Panc1 (cell line): ENCODE results near the gene DGKD. TPM values are rescaled to one million over a fixed set of nuclear protein-coding genes. Genes with fewer than 3 reads are reported as not detected.

Experiments used
- ATAC-seq: fragments of 200-7000 bp; cut with Tn5 transposase; 2 replicates; pipeline ENCODE4 v1.9.1; 2020; ENCODE audit warnings: mild to moderate bottlenecking, moderate library complexity
- BruUV-seq: library from RNA; stranded (reverse); fragments of 400-500 nt; replicated peaks from 2 replicates; lab custom pipeline; 2021; lab: Mats Ljungman, UMichigan
- CTCF ChIA-PET: fragments of 300-600 bp; sonication (Branson Sonifier 250); formaldehyde crosslinking; loops from one replicate; lab custom pipeline; 2022; ENCODE audit warnings: antibody characterized with exemption; lab: Charles Lee
- POLR2A ChIA-PET: fragments of 300-600 bp; sonication (Branson Sonifier 250); formaldehyde crosslinking; loops from one replicate; lab custom pipeline; 2022; ENCODE audit warnings: antibody characterized with exemption; lab: Charles Lee
- DNase-seq: peaks from one replicate; pipeline ENCODE4 v3.0.0-alpha.2; 2010; ENCODE audit warnings: low read depth, low spot score
- H3K27ac ChIP-seq: 2 replicates; pipeline ENCODE4 v1.5.1; 2011; ENCODE audit warnings: mild to moderate bottlenecking, low read length, inconsistent platforms
- H3K27me3 ChIP-seq: fragments of 200-500 bp; sonication (Bioruptor generic); 2 replicates; pipeline ENCODE4 v1.6.0; 2014; ENCODE audit warnings: low read length, inconsistent platforms; ENCODE audit not compliant: control insufficient read depth, insufficient read depth
- H3K36me3 ChIP-seq: fragments of 200-500 bp; sonication (Bioruptor generic); 2 replicates; pipeline ENCODE4 v1.5.1; 2014; ENCODE audit warnings: inconsistent platforms, mild to moderate bottlenecking, low read length, moderate library complexity; ENCODE audit not compliant: control insufficient read depth, insufficient read depth
- H3K4me1 ChIP-seq: 2 replicates; pipeline ENCODE4 v1.5.1; 2011; ENCODE audit warnings: inconsistent platforms, mild to moderate bottlenecking, low read length, moderate library complexity; ENCODE audit not compliant: control insufficient read depth, insufficient read depth
- H3K4me3 ChIP-seq, 2 experiments: 2 replicates each; pipeline ENCODE4 v1.5.1; 2011 to 2012; ENCODE audit warnings: low read depth in 2 of 2, low read length in 2 of 2, mild to moderate bottlenecking in 2 of 2, inconsistent platforms in 1 of 2, moderate library complexity in 1 of 2
- H3K9me3 ChIP-seq: fragments of 200-500 bp; sonication (Bioruptor generic); 2 replicates; pipeline ENCODE4 v1.5.1; 2014; ENCODE audit warnings: low read depth, mild to moderate bottlenecking, inconsistent platforms, low read length, moderate library complexity; ENCODE audit not compliant: control insufficient read depth, insufficient read depth
- POLR2AphosphoS5 ChIP-seq: IDR thresholded peaks from 2 replicates; pipeline ENCODE4 v1.6.1; 2012; ENCODE audit warnings: mild to moderate bottlenecking, low read depth, low read length, moderate library complexity
- SIN3A ChIP-seq: IDR thresholded peaks from 2 replicates; pipeline ENCODE4 v1.6.1; 2012; ENCODE audit warnings: low read depth, mild to moderate bottlenecking, low read length, moderate library complexity, borderline replicate concordance; ENCODE audit not compliant: insufficient read depth
- in situ Hi-C: cut with HindIII; loops from 2 replicates; pipeline ENCODE4 v1.10.0; 2016; ENCODE audit warnings: low sequenced_read_pairs, low pct_unique_long_range_greater_than_20kb
- intact Hi-C: fragments of 100-400 bp; cut with micrococcal nuclease; formaldehyde crosslinking; loops from one replicate; pipeline ENCODE4 v1.10.0; 2022; ENCODE audit not compliant: unreplicated experiment
- total RNA-seq: library from RNA; stranded (reverse); gene quantifications from one replicate; pipeline ENCODE4 v1.2.1, GENCODE V29; 2021; ENCODE audit not compliant: unreplicated experiment
- TF ChIP-seq, protein P1 (sequence below): fragments of 450-650 bp; IDR thresholded peaks from 2 replicates; pipeline ENCODE4 v1.5.1; 2017; ENCODE audit warnings: mild to moderate bottlenecking
- TF ChIP-seq, protein P2 (sequence below), 2 experiments: IDR thresholded peaks; 2 replicates each; pipeline ENCODE4 v1.6.1; 2011 to 2012; ENCODE audit warnings: low read depth in 2 of 2, control low read depth in 1 of 2, low read length in 1 of 2, mild to moderate bottlenecking in 1 of 2, moderate library complexity in 1 of 2; ENCODE audit not compliant: insufficient read depth in 1 of 2

Gene DGKD
- total RNA-seq, 1 experiment from 2014 or later, result 89.0 TPM

DNA sequence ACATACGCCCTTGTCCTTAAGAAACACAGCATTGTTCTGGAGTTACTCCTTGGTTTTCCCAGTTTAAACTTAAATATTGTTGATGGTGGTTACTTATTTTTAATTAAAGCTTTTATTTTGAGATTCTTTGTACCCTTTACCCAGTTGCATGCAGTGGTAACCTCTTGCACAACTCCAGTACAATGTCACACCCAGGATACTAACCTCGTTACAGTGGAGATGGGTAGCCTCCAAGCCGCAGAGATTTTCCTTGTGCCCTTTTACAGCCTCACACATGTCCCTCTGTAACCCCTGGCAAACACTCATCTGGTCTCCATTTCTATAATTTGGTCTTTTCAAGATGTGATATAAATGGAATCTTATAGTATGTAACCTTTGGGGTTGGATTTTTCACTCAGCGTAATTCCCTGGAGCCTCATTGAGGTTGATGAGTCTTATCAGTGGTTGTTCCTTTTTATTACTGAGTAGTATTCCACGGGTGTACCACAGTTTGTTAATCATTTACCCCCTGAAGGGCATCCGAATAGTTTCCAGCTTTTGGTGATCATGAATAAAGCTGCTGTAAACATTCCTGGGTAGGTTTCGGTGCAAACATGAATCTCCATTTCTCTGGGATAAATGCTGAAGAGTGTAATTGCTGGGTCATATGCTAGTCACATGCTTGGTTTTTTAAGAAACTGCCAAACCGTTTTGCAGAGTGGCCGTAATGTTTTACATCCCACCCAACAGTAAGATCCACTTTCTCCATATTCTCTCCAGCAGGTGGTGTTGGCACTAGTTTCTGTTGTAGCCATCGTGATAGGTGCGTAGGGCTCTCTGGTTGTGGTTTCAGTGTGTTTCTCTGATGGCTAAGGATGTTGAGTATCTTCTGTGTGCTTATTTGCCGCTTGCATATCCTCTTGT lies 68.6 kb downstream of the DGKD start:
- Histone ChIP-seq H3K27me3 (no peaks in the 10 kb centered on the region), H3K4me1 (peaks cover 91% of the 10 kb centered on the region), H3K9me3 (no peaks in the 10 kb centered on the region), H3K27ac (peak overlapping the region; percentile 80), H3K36me3 (no peaks in the 10 kb centered on the region), H3K4me3 (peak overlapping the region in 1 of 2 experiments; percentile 68; a peak in 1 of 4 replicates)
- ATAC-seq (no peak), DNase-seq (no peak)
- CTCF ChIA-PET, result no interaction called here
- in situ Hi-C loops, result no loop called here
- intact Hi-C loops, result no loop called here
- TF ChIP-seq POLR2AphosphoS5, result no peak
- TF ChIP-seq, protein P1, sequence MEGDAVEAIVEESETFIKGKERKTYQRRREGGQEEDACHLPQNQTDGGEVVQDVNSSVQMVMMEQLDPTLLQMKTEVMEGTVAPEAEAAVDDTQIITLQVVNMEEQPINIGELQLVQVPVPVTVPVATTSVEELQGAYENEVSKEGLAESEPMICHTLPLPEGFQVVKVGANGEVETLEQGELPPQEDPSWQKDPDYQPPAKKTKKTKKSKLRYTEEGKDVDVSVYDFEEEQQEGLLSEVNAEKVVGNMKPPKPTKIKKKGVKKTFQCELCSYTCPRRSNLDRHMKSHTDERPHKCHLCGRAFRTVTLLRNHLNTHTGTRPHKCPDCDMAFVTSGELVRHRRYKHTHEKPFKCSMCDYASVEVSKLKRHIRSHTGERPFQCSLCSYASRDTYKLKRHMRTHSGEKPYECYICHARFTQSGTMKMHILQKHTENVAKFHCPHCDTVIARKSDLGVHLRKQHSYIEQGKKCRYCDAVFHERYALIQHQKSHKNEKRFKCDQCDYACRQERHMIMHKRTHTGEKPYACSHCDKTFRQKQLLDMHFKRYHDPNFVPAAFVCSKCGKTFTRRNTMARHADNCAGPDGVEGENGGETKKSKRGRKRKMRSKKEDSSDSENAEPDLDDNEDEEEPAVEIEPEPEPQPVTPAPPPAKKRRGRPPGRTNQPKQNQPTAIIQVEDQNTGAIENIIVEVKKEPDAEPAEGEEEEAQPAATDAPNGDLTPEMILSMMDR, result no peak
- POLR2A ChIA-PET, result no interaction called here
- no TSS peak for BruUV-seq

DNA sequence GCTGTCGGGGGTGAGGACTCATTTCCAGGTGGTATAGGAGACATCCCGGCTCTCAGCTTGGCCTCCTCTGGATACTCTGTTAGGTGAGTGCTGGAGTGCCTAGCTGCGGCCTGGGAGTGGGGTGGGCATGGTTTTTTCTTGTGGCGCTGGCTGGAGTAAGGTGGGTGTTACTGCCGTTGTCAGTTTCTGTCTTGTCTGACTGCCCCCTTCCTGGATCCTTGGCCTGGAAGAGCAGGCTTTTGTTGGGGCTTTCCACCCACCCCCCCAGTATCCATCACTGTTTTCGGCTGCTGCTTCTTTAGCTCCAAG lies 69.2 kb downstream of the DGKD start:
- intact Hi-C loops, result no loop called here
- peaks cover 91% of the 10 kb centered on the region for H3K4me1 ChIP-seq
- no peaks in the 10 kb centered on the region for H3K36me3 ChIP-seq
- DNase-seq (no peak), ATAC-seq (no peak)
- CTCF ChIA-PET, result no interaction called here
- in situ Hi-C loops, result no loop called here
- H3K4me3 ChIP-seq, result no peak overlapping the region
- POLR2A ChIA-PET, result no interaction called here
- TF ChIP-seq, protein P1, result no peak
- TF ChIP-seq SIN3A, result no peak
- no peaks in the 10 kb centered on the region for H3K9me3 ChIP-seq
- no peaks in the 10 kb centered on the region for H3K27me3 ChIP-seq
- no TSS peak for BruUV-seq
- peak overlapping the region; percentile 80 for H3K27ac ChIP-seq

DNA sequence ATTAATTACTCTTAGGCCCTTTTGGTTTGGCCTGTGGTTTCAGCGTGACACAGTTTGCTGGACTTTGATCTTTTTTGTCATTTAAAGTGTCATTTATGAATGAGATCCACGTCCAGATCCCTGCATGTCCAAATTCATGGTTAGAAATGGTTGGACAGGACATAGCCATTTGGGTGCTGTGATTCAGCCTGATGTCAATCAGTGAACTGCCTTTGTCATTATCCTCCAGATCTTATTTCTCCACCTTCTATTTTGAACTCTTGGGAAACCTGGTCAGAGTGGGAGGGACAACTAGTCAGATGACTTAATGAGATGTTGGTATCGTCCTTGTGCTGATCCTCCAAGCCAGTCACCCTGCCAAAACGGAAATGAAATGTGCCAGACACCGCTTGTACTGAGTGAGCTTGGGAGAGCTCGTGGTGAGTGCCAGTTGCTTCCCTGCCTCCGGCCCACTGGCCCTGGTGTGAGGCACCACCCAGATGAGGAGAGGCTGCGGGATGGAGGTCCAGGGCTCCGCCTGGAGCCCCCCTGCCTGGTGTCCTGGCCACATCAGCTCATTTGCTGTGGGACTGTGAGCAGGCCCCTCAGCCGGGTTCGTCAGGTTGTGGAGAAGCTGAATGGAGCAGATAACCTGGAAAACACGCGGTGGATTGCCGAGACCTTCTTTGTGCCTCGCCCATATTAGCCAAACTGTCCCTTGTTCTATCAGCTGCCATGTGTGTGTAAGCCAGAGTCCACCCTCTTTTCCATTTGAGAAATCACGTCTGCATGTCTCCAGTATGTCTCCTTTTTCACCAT lies 70.1 kb downstream of the DGKD start:
- Histone ChIP-seq H3K4me3 (0 out of 4 replicates have a peak overlapping the region, but pooled peaks of 1 of the 2 experiments have one; percentile 15), H3K9me3 (no peaks in the 10 kb centered on the region), H3K36me3 (no peaks in the 10 kb centered on the region), H3K27me3 (no peaks in the 10 kb centered on the region), H3K4me1 (peaks cover 93% of the 10 kb centered on the region), H3K27ac (peak overlapping the region; percentile 80)
- TF ChIP-seq, protein P2, sequence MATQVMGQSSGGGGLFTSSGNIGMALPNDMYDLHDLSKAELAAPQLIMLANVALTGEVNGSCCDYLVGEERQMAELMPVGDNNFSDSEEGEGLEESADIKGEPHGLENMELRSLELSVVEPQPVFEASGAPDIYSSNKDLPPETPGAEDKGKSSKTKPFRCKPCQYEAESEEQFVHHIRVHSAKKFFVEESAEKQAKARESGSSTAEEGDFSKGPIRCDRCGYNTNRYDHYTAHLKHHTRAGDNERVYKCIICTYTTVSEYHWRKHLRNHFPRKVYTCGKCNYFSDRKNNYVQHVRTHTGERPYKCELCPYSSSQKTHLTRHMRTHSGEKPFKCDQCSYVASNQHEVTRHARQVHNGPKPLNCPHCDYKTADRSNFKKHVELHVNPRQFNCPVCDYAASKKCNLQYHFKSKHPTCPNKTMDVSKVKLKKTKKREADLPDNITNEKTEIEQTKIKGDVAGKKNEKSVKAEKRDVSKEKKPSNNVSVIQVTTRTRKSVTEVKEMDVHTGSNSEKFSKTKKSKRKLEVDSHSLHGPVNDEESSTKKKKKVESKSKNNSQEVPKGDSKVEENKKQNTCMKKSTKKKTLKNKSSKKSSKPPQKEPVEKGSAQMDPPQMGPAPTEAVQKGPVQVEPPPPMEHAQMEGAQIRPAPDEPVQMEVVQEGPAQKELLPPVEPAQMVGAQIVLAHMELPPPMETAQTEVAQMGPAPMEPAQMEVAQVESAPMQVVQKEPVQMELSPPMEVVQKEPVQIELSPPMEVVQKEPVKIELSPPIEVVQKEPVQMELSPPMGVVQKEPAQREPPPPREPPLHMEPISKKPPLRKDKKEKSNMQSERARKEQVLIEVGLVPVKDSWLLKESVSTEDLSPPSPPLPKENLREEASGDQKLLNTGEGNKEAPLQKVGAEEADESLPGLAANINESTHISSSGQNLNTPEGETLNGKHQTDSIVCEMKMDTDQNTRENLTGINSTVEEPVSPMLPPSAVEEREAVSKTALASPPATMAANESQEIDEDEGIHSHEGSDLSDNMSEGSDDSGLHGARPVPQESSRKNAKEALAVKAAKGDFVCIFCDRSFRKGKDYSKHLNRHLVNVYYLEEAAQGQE (IDR thresholded peaks at IDR 0.05; ENCODE audit: insufficient read depth in 1 of 2, low read depth in 2 of 2, low read length in 1 of 2), result no peak
- DNase-seq, result no peak
- ATAC-seq, result peak; percentile 22
- POLR2A ChIA-PET, result interaction anchor here (0.6 kb wide), 1 partner anchor 70 kb away, joined by 15 read pairs; no protein-coding TSS in a partner anchor
- in situ Hi-C loops (no loop called here), intact Hi-C loops (no loop called here)
- CTCF ChIA-PET, result interaction anchor here (1.2 kb wide), 1 partner anchor 19 kb away, joined by 3 read pairs; no protein-coding TSS in a partner anchor
- BruUV-seq, result no TSS peak
